ENCODE measurements around the gene AP2B1.

AP2B1 gene

DNA sequence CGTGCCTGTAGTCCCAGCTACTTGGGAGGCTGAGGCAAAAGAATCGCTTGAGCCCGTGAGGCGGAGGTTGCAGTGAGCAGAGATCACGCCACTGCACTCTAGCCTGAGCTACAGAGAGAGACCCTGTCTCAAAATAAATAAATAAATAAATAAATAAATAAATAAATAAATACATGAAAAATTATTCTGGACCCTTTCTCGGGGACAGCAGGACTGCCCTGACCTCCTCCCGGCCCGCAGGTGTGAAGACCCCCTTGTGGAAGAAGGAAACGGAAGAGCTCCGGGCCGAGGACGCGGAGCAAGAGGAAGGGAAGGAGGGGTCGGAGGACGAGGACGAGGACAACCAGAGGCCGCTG is 176.6 kb downstream of the AP2B1 start (continued):
- TF ChIP-seq ZNF18 (tag by site-specific recombination; IDR thresholded peaks at IDR 0.05) (peak; percentile 93), ZNF140 (tag by site-specific recombination; IDR thresholded peaks at IDR 0.05) (peak; percentile 92), ZNF133 (tag by site-specific recombination; IDR thresholded peaks at IDR 0.05) (no peak), ZNF776 (tag by site-specific recombination; IDR thresholded peaks at IDR 0.05; ENCODE audit: borderline replicate concordance) (no peak), ZNF544 (tag by site-specific recombination; IDR thresholded peaks at IDR 0.05) (no peak), ZBTB20 (tag by site-specific recombination; IDR thresholded peaks at IDR 0.05) (no peak), SCRT1 (tag by site-specific recombination; IDR thresholded peaks at IDR 0.05; ENCODE audit: borderline replicate concordance) (no peak)
- TF ChIP-seq, protein P1, sequence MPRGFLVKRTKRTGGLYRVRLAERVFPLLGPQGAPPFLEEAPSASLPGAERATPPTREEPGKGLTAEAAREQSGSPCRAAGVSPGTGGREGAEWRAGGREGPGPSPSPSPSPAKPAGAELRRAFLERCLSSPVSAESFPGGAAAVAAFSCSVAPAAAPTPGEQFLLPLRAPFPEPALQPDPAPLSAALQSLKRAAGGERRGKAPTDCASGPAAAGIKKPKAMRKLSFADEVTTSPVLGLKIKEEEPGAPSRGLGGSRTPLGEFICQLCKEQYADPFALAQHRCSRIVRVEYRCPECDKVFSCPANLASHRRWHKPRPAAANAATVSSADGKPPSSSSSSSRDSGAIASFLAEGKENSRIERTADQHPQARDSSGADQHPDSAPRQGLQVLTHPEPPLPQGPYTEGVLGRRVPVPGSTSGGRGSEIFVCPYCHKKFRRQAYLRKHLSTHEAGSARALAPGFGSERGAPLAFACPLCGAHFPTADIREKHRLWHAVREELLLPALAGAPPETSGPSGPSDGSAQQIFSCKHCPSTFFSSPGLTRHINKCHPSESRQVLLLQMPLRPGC (tag by site-specific recombination; IDR thresholded peaks at IDR 0.05) = no peak

DNA sequence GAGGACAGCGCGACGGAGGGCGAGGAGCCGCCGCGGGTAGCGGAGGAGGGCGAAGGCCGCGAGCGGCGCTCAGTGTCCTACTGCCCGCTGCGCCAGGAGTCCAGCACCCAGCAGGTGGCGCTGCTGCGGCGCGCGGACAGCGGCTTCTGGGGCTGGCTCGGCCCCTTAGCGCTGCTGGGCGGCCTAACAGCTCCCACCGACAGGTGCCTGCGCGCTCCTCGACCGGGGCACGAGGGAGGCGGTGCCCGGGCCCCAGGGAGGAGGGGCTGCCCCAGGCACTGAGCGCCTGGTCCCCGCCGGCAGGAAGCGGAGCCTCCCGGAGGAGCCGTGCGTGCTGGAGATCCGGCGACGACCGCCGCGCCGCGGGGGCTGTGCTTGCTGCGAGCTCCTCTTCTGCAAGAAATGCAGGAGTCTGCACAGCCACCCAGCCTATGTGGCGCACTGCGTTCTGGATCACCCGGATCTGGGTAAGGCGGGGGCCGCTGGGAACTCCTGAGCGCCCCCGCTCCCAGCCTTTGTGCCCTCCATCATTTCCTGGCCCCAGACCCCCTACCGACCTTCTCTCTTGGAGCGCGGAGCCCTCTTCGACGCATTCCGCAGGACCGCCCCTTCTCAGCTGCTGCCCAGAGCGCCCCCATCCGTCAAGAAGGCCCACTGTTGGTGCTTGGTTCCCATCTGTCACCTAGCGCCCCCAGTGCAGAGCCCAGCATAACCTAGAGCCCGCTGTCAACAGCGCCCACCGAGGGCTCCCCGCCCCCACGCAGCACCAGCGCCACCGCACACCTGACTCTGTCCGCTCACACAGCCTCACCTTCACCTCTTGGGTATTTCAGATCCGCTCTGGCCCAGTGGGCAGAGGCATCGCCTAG is 177.2 kb downstream of the AP2B1 start:
- ChIA-PET POLR2A (interaction anchor here (0.6 to 2.5 kb wide), 17 partner anchors 17 to 391 kb away, joined by 3 to 85 read pairs (median 4); partner anchors contain the start of genes MMP28, PEX12, RASL10B and RDM1), CTCF (interaction anchor here (0.5 to 6.2 kb wide), 72 partner anchors 8 to 1880 kb away, joined by 3 to 118 read pairs (median 5); partner anchors contain the start of genes AP2B1, GAS2L2, LIG3 and MMP28)
- peak overlapping the region; percentile 60; the same call in 1 of the 2 replicates for H3K27ac ChIP-seq (ENCODE audit: extremely low read depth, low read depth, low read length)
- no peaks in the 10 kb centered on the region for H3K9me3 ChIP-seq (ENCODE audit: control insufficient read depth, insufficient read depth, low read depth, low read length)
- no peaks in the 10 kb centered on the region for H3K36me3 ChIP-seq (ENCODE audit: control insufficient read depth in 2 of 2, insufficient read depth in 1 of 2, low read length in 2 of 2)
- H3K4me1 ChIP-seq (ENCODE audit: control insufficient read depth, insufficient read depth, low read length) = no peaks in the 10 kb centered on the region; the same call in 1 of the 2 replicates
- peak overlapping the region; percentile 29 for H3K4me3 ChIP-seq (ENCODE audit: low read depth, low read length)
- peak; percentile 92 for TF ChIP-seq ZNF660 (tag by site-specific recombination; IDR thresholded peaks at IDR 0.05)
- TF ChIP-seq ZNF133 (tag by site-specific recombination; IDR thresholded peaks at IDR 0.05) = no peak
- TF ChIP-seq PRDM2 (tag by site-specific recombination; IDR thresholded peaks at IDR 0.05; ENCODE audit: borderline replicate concordance) = no peak
- TF ChIP-seq EGR2 (tag by site-specific recombination; IDR thresholded peaks at IDR 0.05; ENCODE audit: low read depth) = peak; percentile 64; the same call in 1 of the 2 replicates
- TF ChIP-seq ZNF701 (tag by site-specific recombination; IDR thresholded peaks at IDR 0.05) = no peak
- no peak for TF ChIP-seq WT1 (tag by site-specific recombination; IDR thresholded peaks at IDR 0.05)
- TF ChIP-seq SALL2 (tag by site-specific recombination; IDR thresholded peaks at IDR 0.05; ENCODE audit: borderline replicate concordance) = no peak
- no peak for TF ChIP-seq ZNF514 (tag by site-specific recombination; IDR thresholded peaks at IDR 0.05)
- TF ChIP-seq ZNF501 (tag by site-specific recombination; IDR thresholded peaks at IDR 0.05) = peak; percentile 68
- no peak for TF ChIP-seq ZNF843 (tag by site-specific recombination; IDR thresholded peaks at IDR 0.05)
- TF ChIP-seq, protein P2, sequence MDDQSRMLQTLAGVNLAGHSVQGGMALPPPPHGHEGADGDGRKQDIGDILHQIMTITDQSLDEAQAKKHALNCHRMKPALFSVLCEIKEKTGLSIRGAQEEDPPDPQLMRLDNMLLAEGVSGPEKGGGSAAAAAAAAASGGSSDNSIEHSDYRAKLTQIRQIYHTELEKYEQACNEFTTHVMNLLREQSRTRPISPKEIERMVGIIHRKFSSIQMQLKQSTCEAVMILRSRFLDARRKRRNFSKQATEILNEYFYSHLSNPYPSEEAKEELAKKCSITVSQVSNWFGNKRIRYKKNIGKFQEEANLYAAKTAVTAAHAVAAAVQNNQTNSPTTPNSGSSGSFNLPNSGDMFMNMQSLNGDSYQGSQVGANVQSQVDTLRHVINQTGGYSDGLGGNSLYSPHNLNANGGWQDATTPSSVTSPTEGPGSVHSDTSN (CRISPR knock-in tag; IDR thresholded peaks at IDR 0.05) = peak; percentile 41; the same call in 1 of the 2 replicates
- TF ChIP-seq ZNF37A (tag by site-specific recombination; IDR thresholded peaks at IDR 0.05) = no peak
- peak; percentile 90 for TF ChIP-seq ZBTB20 (tag by site-specific recombination; IDR thresholded peaks at IDR 0.05)
- TF ChIP-seq ZBTB17 (tag by site-specific recombination; IDR thresholded peaks at IDR 0.05) = peak; percentile 77
- no peak for TF ChIP-seq ZNF768 (tag by site-specific recombination; IDR thresholded peaks at IDR 0.05)
- TF ChIP-seq, protein P3, sequence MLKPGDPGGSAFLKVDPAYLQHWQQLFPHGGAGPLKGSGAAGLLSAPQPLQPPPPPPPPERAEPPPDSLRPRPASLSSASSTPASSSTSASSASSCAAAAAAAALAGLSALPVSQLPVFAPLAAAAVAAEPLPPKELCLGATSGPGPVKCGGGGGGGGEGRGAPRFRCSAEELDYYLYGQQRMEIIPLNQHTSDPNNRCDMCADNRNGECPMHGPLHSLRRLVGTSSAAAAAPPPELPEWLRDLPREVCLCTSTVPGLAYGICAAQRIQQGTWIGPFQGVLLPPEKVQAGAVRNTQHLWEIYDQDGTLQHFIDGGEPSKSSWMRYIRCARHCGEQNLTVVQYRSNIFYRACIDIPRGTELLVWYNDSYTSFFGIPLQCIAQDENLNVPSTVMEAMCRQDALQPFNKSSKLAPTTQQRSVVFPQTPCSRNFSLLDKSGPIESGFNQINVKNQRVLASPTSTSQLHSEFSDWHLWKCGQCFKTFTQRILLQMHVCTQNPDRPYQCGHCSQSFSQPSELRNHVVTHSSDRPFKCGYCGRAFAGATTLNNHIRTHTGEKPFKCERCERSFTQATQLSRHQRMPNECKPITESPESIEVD (tag by site-specific recombination; IDR thresholded peaks at IDR 0.05) = no peak
- TF ChIP-seq ZFP69B (tag by site-specific recombination; IDR thresholded peaks at IDR 0.05) = peak; percentile 79
